SKM-1 (cell line): ENCODE data around the gene OSBPL3.
A peak's percentile ranks its signal among the peaks of the same experiment; 100 is the strongest.
"Not testable (repeated sequence)": the region's sequence is repeated elsewhere in the genome, so short reads cannot be mapped to it uniquely, and the experiment has no call there.

Experiments
- DNase-seq: peaks from one replicate; lab custom pipeline; 2025; ENCODE audit not compliant: unreplicated experiment; lab: John Stamatoyannopoulos, UW

Gene OSBPL3

GRCh38 chr7:24801883-24802282 is 178.1 kb downstream of the OSBPL3 start:
- no peak for DNase-seq

- no peak for DNase-seq
Measured at GRCh38 chr7:24800667-24801066, 179.3 kb downstream of the OSBPL3 start.

- DNase-seq: no peak
Measured at GRCh38 chr7:24800073-24800472, 179.9 kb downstream of the OSBPL3 start.

DNA sequence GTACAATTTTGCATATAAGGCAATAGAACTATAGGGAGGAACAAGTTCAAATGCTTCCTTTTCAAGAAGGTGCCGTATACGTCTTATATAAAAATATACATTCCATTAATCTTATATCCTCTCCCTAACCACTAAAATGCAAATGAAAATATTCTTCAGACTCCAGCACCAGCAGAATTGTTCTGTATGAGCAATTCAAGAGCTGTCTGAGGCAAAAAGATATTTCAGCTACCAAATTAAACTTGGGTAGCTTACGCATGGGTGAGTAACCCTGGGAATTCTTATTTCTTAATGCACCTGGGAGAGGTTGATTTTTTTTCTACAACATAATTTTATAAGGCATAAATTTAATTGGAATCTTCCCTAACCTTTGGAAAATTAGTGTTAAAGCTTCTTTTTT is 180.5 kb downstream of the OSBPL3 start:
- DNase-seq: no peak

GRCh38 chr7:24798261-24798660 is 181.7 kb downstream of the OSBPL3 start:
- no peak for DNase-seq

GRCh38 chr7:24797270-24797669 is 182.7 kb downstream of the OSBPL3 start:
- no peak for DNase-seq

- no peak for DNase-seq
Measured at GRCh38 chr7:24795407-24795767, 184.6 kb downstream of the OSBPL3 start.

- not testable (repeated sequence) for DNase-seq
Measured at GRCh38 chr7:24794751-24795406, 185.1 kb downstream of the OSBPL3 start.

GRCh38 chr7:24793982-24794648 is 185.9 kb downstream of the OSBPL3 start:
- DNase-seq: peak; percentile 26

- DNase-seq: no peak
Measured at GRCh38 chr7:24788961-24789576, 190.9 kb downstream of the OSBPL3 start.

- DNase-seq: no peak
Measured at GRCh38 chr7:24788075-24788474, 191.9 kb downstream of the OSBPL3 start.

DNA sequence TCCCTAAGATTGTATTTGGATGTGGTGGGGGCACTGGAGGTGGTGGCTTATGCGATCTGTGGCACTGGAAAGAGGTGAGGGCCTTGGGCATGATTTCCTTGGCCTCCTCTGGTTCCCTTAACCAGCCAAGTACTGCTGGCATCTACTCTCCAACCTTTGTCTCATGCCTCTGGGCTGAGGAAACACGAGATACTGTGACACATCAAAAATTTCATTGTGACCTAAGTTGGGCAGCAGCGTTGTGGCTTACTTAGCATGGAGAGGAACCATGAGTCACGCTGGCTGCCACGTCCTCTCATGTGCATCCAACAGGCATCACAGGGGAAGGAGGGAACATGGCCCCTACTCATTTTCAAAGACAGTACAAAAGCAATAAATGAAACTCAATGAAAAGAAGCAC is 193.0 kb downstream of the OSBPL3 start:
- DNase-seq: peak; percentile 54

GRCh38 chr7:24786306-24786705 is 193.7 kb downstream of the OSBPL3 start:
- DNase-seq: peak; percentile 84

DNA sequence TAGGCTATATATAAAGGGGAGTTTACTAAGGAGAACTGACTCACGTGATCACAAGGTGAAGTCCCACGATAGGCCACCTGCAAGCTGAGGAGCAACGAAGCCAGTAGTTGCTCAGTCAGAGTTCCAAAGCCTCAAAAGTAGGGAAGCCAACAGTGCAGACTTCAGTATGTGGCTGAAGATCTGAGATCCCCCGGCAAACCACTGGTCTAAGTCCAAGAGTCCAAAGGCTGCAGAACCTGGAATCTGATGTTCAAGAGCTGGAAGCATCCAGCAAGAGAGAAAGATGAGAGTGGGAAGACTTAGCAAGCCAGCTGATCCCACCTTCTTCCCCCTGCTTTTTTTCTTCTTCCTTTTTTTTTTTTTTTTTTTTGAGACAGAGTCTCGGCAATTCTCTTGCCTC is 195.7 kb downstream of the OSBPL3 start:
- no peak for DNase-seq

DNA sequence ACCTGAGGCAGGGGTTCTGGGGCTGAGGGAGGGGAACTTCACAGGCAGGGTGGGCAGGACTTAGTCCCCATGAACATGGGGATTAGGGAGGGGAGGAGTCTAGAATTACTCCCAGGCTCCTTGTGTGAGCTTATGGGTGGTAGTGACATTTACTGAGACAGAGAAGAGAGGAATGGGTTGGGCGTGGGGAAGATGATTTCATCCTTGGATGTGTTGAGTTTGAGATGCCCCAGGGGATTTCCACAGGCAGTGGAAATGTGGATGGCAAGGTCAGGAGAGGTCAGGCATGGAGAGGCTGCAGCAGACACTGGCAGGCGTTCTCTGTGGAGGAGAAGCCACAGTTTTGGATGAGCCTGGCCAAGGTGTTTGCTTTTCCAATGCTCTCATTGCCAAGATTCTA is 196.3 kb downstream of the OSBPL3 start:
- no peak for DNase-seq

- DNase-seq: peak; percentile 64
Measured at GRCh38 chr7:24781106-24781505, 198.9 kb downstream of the OSBPL3 start.

GRCh38 chr7:24779283-24779655 is 200.7 kb downstream of the OSBPL3 start:
- DNase-seq: no peak

DNA sequence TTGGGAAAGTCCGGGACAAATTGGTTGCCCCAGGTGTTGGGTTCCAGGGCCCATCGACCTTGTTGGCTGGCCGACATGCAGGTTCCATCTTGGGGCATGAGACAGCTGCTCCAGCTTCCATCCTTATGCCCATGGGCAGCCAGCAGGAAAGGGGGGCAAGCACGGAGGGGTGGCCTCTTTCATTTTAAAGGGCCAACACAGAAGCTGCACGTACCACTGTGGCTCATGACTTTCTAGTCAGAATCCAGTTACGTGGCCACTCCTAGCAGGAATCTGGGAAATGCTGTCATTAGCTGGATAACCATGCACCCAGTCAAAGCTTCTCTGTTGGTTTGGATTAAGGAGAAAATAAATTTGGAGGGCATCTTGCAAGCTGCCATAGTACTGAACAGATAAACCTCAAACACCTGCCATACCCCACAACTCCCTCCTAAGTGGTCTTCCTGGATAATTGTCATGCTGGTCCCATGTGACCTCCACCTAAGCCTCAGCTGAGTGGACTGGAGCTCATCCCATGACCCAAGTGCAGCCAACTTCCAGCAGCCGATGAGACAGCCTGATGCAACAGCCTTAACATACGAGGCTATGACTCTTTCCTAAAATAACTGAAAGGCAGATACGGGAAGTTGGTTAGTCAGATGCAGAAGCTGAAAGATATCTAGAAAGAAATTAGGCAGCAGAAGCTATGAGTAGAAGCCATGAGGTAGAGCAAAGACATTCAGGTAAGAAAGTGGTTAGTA is 201.3 kb downstream of the OSBPL3 start:
- peak; percentile 86 for DNase-seq

DNA sequence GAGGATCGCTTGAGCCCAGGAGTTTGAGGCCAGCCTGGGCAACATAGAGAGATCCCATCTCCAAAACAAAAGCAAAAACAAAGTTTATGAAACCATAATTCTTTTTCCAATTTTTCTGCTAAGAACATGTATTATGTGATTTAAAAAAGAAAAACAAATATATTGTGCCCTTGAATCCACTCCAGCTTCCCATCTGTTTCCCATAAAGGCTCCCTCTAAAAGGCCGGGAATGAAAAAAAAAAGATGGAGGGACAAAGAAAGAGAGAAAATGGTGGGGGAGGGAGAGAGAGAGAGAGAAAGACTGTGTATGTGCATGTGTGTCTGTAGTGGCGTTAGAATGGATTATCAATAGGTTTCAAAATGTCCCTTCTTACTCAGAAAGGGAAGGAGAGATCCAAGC is 202.2 kb downstream of the OSBPL3 start:
- DNase-seq: no peak

- DNase-seq: no peak
Measured at GRCh38 chr7:24773646-24774045, 206.3 kb downstream of the OSBPL3 start.

DNA sequence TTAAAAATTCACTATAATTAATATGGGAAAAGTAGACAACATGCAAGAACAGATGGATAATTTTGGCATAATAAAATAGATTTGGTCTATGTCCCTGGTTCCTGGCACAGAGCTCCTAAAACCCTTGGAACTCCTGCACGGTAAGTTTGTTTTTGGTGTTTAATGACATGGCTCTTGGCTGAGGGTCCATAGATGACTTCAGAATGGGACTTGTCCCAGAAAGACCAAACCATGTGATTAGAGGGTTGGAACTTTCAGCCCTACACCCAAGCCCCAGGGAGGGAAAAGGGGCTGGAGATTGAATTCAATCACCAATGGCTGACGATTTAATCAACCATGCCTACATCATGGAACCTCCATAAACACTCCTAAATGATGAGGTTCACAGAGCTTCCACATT is 210.1 kb downstream of the OSBPL3 start:
- no peak for DNase-seq
